ENCODE results near the gene ISCA1. TPM values are rescaled to one million over a fixed set of nuclear protein-coding genes. Genes with fewer than 3 reads are reported as not detected.

The ISCA1 gene
- total RNA-seq, 1 donor from 2014 or later: 30.3 TPM

GRCh38 chr9:86272221-86272620 lies 10.1 kb downstream of the ISCA1 start:
- no peak overlapping the region for H3K4me3 ChIP-seq (ENCODE audit: low read length in 3 of 3)
- H3K4me1 ChIP-seq (ENCODE audit: control insufficient read depth in 3 of 3, insufficient read depth in 3 of 3, low read length in 3 of 3): peaks cover 8 to 16% (median 15%) of the 10 kb centered on the region in 3 donors
- no peak overlapping the region for H3K9ac ChIP-seq (ENCODE audit: low read depth in 1 of 3, low read length in 3 of 3)
- H3K9me3 ChIP-seq (ENCODE audit: control insufficient read depth in 3 of 3, low read length in 3 of 3): no peaks in the 10 kb centered on the region
- H3K27ac ChIP-seq (ENCODE audit: low read depth, low read length): no peak overlapping the region
- H3K27me3 ChIP-seq (ENCODE audit: control insufficient read depth in 3 of 3, insufficient read depth in 3 of 3, low read length in 3 of 3): no peaks in the 10 kb centered on the region
- H3K36me3 ChIP-seq (ENCODE audit: control insufficient read depth in 3 of 3, insufficient read depth in 3 of 3, low read length in 3 of 3): peaks cover 15 to 26% (median 25%) of the 10 kb centered on the region in 3 donors

- Histone ChIP-seq H3K9me3 (ENCODE audit: control insufficient read depth in 3 of 3, low read length in 3 of 3) (no peaks in the 10 kb centered on the region), H3K36me3 (ENCODE audit: control insufficient read depth in 3 of 3, insufficient read depth in 3 of 3, low read length in 3 of 3) (peaks cover 16 to 21% (median 18%) of the 10 kb centered on the region in 3 donors)
Measured at GRCh38 chr9:86263876-86264275, 18.5 kb downstream of the ISCA1 start.

GRCh38 chr9:86262492-86262891 lies 19.8 kb downstream of the ISCA1 start:
- Histone ChIP-seq H3K36me3 (ENCODE audit: control insufficient read depth in 3 of 3, insufficient read depth in 3 of 3, low read length in 3 of 3) (peaks cover 16 to 21% (median 18%) of the 10 kb centered on the region in 3 donors), H3K27ac (ENCODE audit: low read depth, low read length) (no peak overlapping the region)

More at GRCh38 chr9:86263876-86264275, 18.5 kb downstream of the ISCA1 start:
- H3K27ac ChIP-seq (ENCODE audit: low read depth, low read length): no peak overlapping the region
- H3K9ac ChIP-seq (ENCODE audit: low read depth in 1 of 3, low read length in 3 of 3): no peak overlapping the region
- H3K27me3 ChIP-seq (ENCODE audit: control insufficient read depth in 3 of 3, insufficient read depth in 3 of 3, low read length in 3 of 3): no peaks in the 10 kb centered on the region
- H3K4me3 ChIP-seq (ENCODE audit: low read length in 3 of 3): no peak overlapping the region
- peaks cover 0 to 4% (median 3%) of the 10 kb centered on the region in 3 donors for H3K4me1 ChIP-seq (ENCODE audit: control insufficient read depth in 3 of 3, insufficient read depth in 3 of 3, low read length in 3 of 3)

GRCh38 chr9:86259557-86259956 lies 22.8 kb downstream of the ISCA1 start, which contains the start of gene C9orf153:
Gene C9orf153 (minus strand): TSS chr9:86259657. CDS start chr9:86229603, 30,054 bp downstream.
- Histone ChIP-seq H3K9me3 (ENCODE audit: control insufficient read depth in 3 of 3, low read length in 3 of 3) (no peaks in the 10 kb centered on the region), H3K9ac (ENCODE audit: low read depth in 1 of 3, low read length in 3 of 3) (no peak within 1 kb of the TSS), H3K36me3 (ENCODE audit: control insufficient read depth in 3 of 3, insufficient read depth in 3 of 3, low read length in 3 of 3) (peaks cover 18 to 21% (median 18%) of the 10 kb centered on the region in 3 donors), H3K27ac (ENCODE audit: low read depth, low read length) (no peak within 1 kb of the TSS), H3K4me3 (ENCODE audit: low read length in 3 of 3) (no peak within 1 kb of the TSS), H3K4me1 (ENCODE audit: control insufficient read depth in 3 of 3, insufficient read depth in 3 of 3, low read length in 3 of 3) (peaks cover 3 to 9% (median 4%) of the 10 kb centered on the region in 3 donors), H3K27me3 (ENCODE audit: control insufficient read depth in 3 of 3, insufficient read depth in 3 of 3, low read length in 3 of 3) (no peaks in the 10 kb centered on the region)

More at GRCh38 chr9:86262492-86262891, 19.8 kb downstream of the ISCA1 start:
- no peaks in the 10 kb centered on the region for H3K9me3 ChIP-seq (ENCODE audit: control insufficient read depth in 3 of 3, low read length in 3 of 3)
- H3K4me1 ChIP-seq (ENCODE audit: control insufficient read depth in 3 of 3, insufficient read depth in 3 of 3, low read length in 3 of 3): peaks cover 2 to 5% (median 4%) of the 10 kb centered on the region in 3 donors
- no peak overlapping the region for H3K4me3 ChIP-seq (ENCODE audit: low read length in 3 of 3)
- H3K9ac ChIP-seq (ENCODE audit: low read depth in 1 of 3, low read length in 3 of 3): no peak overlapping the region
- no peaks in the 10 kb centered on the region for H3K27me3 ChIP-seq (ENCODE audit: control insufficient read depth in 3 of 3, insufficient read depth in 3 of 3, low read length in 3 of 3)

- H3K9ac ChIP-seq (ENCODE audit: low read depth in 1 of 3, low read length in 3 of 3): no peak overlapping the region
- H3K4me3 ChIP-seq (ENCODE audit: low read length in 3 of 3): no peak overlapping the region
- H3K27ac ChIP-seq (ENCODE audit: low read depth, low read length): no peak overlapping the region
- H3K27me3 ChIP-seq (ENCODE audit: control insufficient read depth in 3 of 3, insufficient read depth in 3 of 3, low read length in 3 of 3): no peaks in the 10 kb centered on the region
- H3K36me3 ChIP-seq (ENCODE audit: control insufficient read depth in 3 of 3, insufficient read depth in 3 of 3, low read length in 3 of 3): peaks cover 5 to 12% (median 6%) of the 10 kb centered on the region in 3 donors
- no peaks in the 10 kb centered on the region for H3K9me3 ChIP-seq (ENCODE audit: control insufficient read depth in 3 of 3, low read length in 3 of 3)
- peaks cover 0 to 6% (median 3%) of the 10 kb centered on the region in 3 donors for H3K4me1 ChIP-seq (ENCODE audit: control insufficient read depth in 3 of 3, insufficient read depth in 3 of 3, low read length in 3 of 3)
Measured at GRCh38 chr9:86257391-86257790, 24.9 kb downstream of the ISCA1 start.

- Histone ChIP-seq H3K4me3 (ENCODE audit: low read length in 3 of 3) (no peak overlapping the region), H3K27me3 (ENCODE audit: control insufficient read depth in 3 of 3, insufficient read depth in 3 of 3, low read length in 3 of 3) (no peaks in the 10 kb centered on the region), H3K9me3 (ENCODE audit: control insufficient read depth in 3 of 3, low read length in 3 of 3) (no peaks in the 10 kb centered on the region), H3K4me1 (ENCODE audit: control insufficient read depth in 3 of 3, insufficient read depth in 3 of 3, low read length in 3 of 3) (peaks cover 0 to 6% (median 3%) of the 10 kb centered on the region in 3 donors), H3K36me3 (ENCODE audit: control insufficient read depth in 3 of 3, insufficient read depth in 3 of 3, low read length in 3 of 3) (peaks cover 0 to 8% (median 3%) of the 10 kb centered on the region in 3 donors), H3K9ac (ENCODE audit: low read depth in 1 of 3, low read length in 3 of 3) (no peak overlapping the region), H3K27ac (ENCODE audit: low read depth, low read length) (no peak overlapping the region)
Measured at GRCh38 chr9:86256653-86257052, 25.7 kb downstream of the ISCA1 start.

GRCh38 chr9:86253577-86253976 lies 28.8 kb downstream of the ISCA1 start:
- Histone ChIP-seq H3K27me3 (ENCODE audit: control insufficient read depth in 3 of 3, insufficient read depth in 3 of 3, low read length in 3 of 3) (no peaks in the 10 kb centered on the region), H3K36me3 (ENCODE audit: control insufficient read depth in 3 of 3, insufficient read depth in 3 of 3, low read length in 3 of 3) (peaks cover 0 to 2% (median 0%) of the 10 kb centered on the region in 3 donors), H3K9me3 (ENCODE audit: control insufficient read depth in 3 of 3, low read length in 3 of 3) (no peaks in the 10 kb centered on the region), H3K4me1 (ENCODE audit: control insufficient read depth in 3 of 3, insufficient read depth in 3 of 3, low read length in 3 of 3) (peaks cover 0 to 6% (median 3%) of the 10 kb centered on the region in 3 donors), H3K27ac (ENCODE audit: low read depth, low read length) (no peak overlapping the region), H3K9ac (ENCODE audit: low read depth in 1 of 3, low read length in 3 of 3) (no peak overlapping the region), H3K4me3 (ENCODE audit: low read length in 3 of 3) (no peak overlapping the region)

GRCh38 chr9:86252870-86253269 lies 29.5 kb downstream of the ISCA1 start:
- no peak overlapping the region for H3K27ac ChIP-seq (ENCODE audit: low read depth, low read length)
- H3K36me3 ChIP-seq (ENCODE audit: control insufficient read depth in 3 of 3, insufficient read depth in 3 of 3, low read length in 3 of 3): peaks cover 0 to 2% (median 0%) of the 10 kb centered on the region in 3 donors
- no peak overlapping the region for H3K4me3 ChIP-seq (ENCODE audit: low read length in 3 of 3)

GRCh38 chr9:86250123-86250522 lies 32.2 kb downstream of the ISCA1 start:
- no peaks in the 10 kb centered on the region for H3K36me3 ChIP-seq (ENCODE audit: control insufficient read depth in 3 of 3, insufficient read depth in 3 of 3, low read length in 3 of 3)
- H3K9me3 ChIP-seq (ENCODE audit: control insufficient read depth in 3 of 3, low read length in 3 of 3): no peaks in the 10 kb centered on the region
- no peak overlapping the region for H3K4me3 ChIP-seq (ENCODE audit: low read length in 3 of 3)
- no peaks in the 10 kb centered on the region for H3K4me1 ChIP-seq (ENCODE audit: control insufficient read depth in 3 of 3, insufficient read depth in 3 of 3, low read length in 3 of 3)
- H3K27me3 ChIP-seq (ENCODE audit: control insufficient read depth in 3 of 3, insufficient read depth in 3 of 3, low read length in 3 of 3): no peaks in the 10 kb centered on the region
- H3K27ac ChIP-seq (ENCODE audit: low read depth, low read length): no peak overlapping the region
- H3K9ac ChIP-seq (ENCODE audit: low read depth in 1 of 3, low read length in 3 of 3): no peak overlapping the region

More at GRCh38 chr9:86252870-86253269, 29.5 kb downstream of the ISCA1 start:
- H3K4me1 ChIP-seq (ENCODE audit: control insufficient read depth in 3 of 3, insufficient read depth in 3 of 3, low read length in 3 of 3): peaks cover 0 to 6% (median 3%) of the 10 kb centered on the region in 3 donors
- H3K9ac ChIP-seq (ENCODE audit: low read depth in 1 of 3, low read length in 3 of 3): no peak overlapping the region
- no peaks in the 10 kb centered on the region for H3K27me3 ChIP-seq (ENCODE audit: control insufficient read depth in 3 of 3, insufficient read depth in 3 of 3, low read length in 3 of 3)
- no peaks in the 10 kb centered on the region for H3K9me3 ChIP-seq (ENCODE audit: control insufficient read depth in 3 of 3, low read length in 3 of 3)

GRCh38 chr9:86248746-86249145 lies 33.6 kb downstream of the ISCA1 start:
- no peaks in the 10 kb centered on the region for H3K27me3 ChIP-seq (ENCODE audit: control insufficient read depth in 3 of 3, insufficient read depth in 3 of 3, low read length in 3 of 3)
- no peak overlapping the region for H3K27ac ChIP-seq (ENCODE audit: low read depth, low read length)
- H3K9ac ChIP-seq (ENCODE audit: low read depth in 1 of 3, low read length in 3 of 3): no peak overlapping the region
- no peaks in the 10 kb centered on the region for H3K4me1 ChIP-seq (ENCODE audit: control insufficient read depth in 3 of 3, insufficient read depth in 3 of 3, low read length in 3 of 3)
- H3K4me3 ChIP-seq (ENCODE audit: low read length in 3 of 3): no peak overlapping the region
- no peaks in the 10 kb centered on the region for H3K36me3 ChIP-seq (ENCODE audit: control insufficient read depth in 3 of 3, insufficient read depth in 3 of 3, low read length in 3 of 3)
- H3K9me3 ChIP-seq (ENCODE audit: control insufficient read depth in 3 of 3, low read length in 3 of 3): no peaks in the 10 kb centered on the region
